ENCODE measurements around the gene GTF3C4. TPM values are rescaled to one million over a fixed set of nuclear protein-coding genes. Genes with fewer than 3 reads are reported as not detected.
A peak's percentile ranks its signal among the peaks of the same experiment; 100 is the strongest.
"Not testable (repeated sequence)": the region's sequence is repeated elsewhere in the genome, so short reads cannot be mapped to it uniquely, and the experiment has no call there.

Gene GTF3C4
- total RNA-seq, 2 experiments from 2014 or later: 12.7 to 13.5 TPM

DNA sequence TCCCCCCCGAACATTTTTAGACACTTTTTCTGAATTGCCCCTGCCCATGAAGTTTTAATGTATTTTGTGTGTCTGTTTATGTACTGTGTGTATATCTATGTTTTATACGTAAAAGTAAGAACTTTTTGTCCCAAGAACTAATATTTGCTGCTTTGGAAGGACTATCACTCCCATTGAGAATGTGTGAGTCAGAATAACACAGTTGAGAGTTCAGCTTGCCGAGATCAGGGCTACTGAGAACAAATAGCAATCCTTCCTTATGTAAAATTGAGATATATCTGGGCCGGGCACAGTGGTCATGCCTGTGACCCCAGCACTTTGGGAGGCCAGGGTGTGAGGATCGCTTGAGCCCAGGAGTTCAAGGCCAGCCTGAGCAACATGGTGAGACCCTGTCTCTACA is 11.3 kb downstream of the GTF3C4 start:
- POLR2A ChIA-PET: no interaction called here
- no peaks in the 10 kb centered on the region for H3K27me3 Mint-ChIP-seq
- peaks cover 63% of the 10 kb centered on the region for H3K36me3 Mint-ChIP-seq (ENCODE audit: low read depth)
- H3K27ac Mint-ChIP-seq: no peak overlapping the region
- DNase-seq: no peak
- H3K4me3 Mint-ChIP-seq: no peak overlapping the region
- peaks cover 49% of the 10 kb centered on the region for H3K4me1 Mint-ChIP-seq
- CTCF ChIA-PET: interaction anchor here (0.6 to 2.7 kb wide), 2 partner anchors 11 to 241 kb away, joined by 5 to 12 read pairs; partner anchors contain the start of genes DDX31 and GTF3C4
- H3K9me3 Mint-ChIP-seq: no peaks in the 10 kb centered on the region

DNA sequence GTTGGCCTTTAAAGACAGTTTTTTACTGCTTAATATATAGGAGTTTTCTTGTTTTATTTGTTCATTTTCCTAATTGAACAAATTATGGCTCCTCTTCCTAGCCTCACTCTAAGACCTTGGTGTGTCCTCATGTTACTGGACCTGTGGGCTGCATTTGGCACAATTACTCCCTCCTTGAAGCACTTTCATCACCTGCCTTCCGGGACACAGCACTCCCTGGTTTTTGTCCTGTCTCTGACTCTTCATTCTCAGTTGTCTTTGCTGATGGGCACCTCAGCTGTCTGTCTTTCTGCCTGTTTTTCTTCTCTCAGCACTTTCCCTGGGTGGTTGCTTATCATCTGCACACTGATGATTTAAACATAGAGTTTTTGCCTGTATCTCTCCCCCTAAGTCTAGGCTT is 13.6 kb downstream of the GTF3C4 start:
- H3K27me3 Mint-ChIP-seq: no peaks in the 10 kb centered on the region
- no peaks in the 10 kb centered on the region for H3K9me3 Mint-ChIP-seq
- ChIA-PET POLR2A (no interaction called here), CTCF (no interaction called here)
- no peak overlapping the region for H3K4me3 Mint-ChIP-seq
- H3K4me1 Mint-ChIP-seq: peaks cover 39% of the 10 kb centered on the region
- peaks cover 59% of the 10 kb centered on the region for H3K36me3 Mint-ChIP-seq (ENCODE audit: low read depth)
- DNase-seq: no peak
- no peak overlapping the region for H3K27ac Mint-ChIP-seq

DNA sequence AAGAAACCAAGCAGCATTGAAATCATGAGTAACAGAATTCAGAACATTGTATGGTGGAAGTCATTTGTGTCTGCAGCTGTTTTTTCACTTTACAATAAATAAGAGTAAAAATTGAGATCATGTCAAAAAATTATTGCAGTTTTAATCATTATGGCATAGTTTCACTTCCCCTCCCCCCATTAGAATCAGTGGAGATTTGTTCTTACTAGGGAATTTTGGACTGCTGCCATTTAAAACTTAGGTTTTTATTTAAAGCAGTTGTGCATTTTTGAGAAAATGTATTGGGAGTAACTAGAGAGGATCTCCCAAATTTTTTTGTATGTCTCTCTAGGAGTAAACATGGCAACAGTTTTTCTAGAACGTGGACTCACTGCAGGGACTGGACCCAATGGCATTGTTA is 20.4 kb downstream of the GTF3C4 start:
- CTCF ChIA-PET: no interaction called here
- Mint-ChIP-seq H3K27me3 (no peaks in the 10 kb centered on the region), H3K4me1 (peaks cover 6% of the 10 kb centered on the region), H3K27ac (no peak overlapping the region), H3K4me3 (no peak overlapping the region), H3K36me3 (ENCODE audit: low read depth) (peaks cover 67% of the 10 kb centered on the region), H3K9me3 (peaks cover 20% of the 10 kb centered on the region)
- no peak for DNase-seq
- POLR2A ChIA-PET: no interaction called here

DNA sequence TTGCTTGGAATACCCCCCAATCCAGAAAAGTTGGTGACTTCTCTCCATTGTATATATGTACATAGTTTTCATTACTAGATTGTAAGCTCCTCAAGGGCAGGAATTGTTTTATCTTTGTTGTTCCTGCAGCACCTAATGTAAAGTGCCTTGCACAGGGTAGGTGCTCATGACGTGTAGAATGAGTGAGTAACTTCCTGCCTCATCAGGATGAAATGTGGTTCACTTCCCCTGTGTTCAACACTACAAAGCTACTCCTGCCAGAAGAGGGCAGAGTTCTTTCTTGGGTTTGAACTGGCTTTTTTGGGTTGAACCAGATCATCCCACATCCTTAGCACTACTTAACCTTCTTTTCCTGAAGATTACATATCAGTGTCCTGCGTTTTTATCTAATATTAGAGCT is 23.9 kb downstream of the GTF3C4 start:
- Mint-ChIP-seq H3K36me3 (ENCODE audit: low read depth) (peaks cover 52% of the 10 kb centered on the region), H3K4me3 (no peak overlapping the region), H3K9me3 (peaks cover 50% of the 10 kb centered on the region), H3K27ac (no peak overlapping the region), H3K27me3 (peaks cover 4% of the 10 kb centered on the region), H3K4me1 (peaks cover 4% of the 10 kb centered on the region)
- CTCF ChIA-PET: interaction anchor here (0.6 to 0.9 kb wide), 2 partner anchors 14 to 15 kb away, joined by 3 read pairs; no protein-coding TSS in a partner anchor
- DNase-seq: peak; percentile 18
- POLR2A ChIA-PET: no interaction called here

DNA sequence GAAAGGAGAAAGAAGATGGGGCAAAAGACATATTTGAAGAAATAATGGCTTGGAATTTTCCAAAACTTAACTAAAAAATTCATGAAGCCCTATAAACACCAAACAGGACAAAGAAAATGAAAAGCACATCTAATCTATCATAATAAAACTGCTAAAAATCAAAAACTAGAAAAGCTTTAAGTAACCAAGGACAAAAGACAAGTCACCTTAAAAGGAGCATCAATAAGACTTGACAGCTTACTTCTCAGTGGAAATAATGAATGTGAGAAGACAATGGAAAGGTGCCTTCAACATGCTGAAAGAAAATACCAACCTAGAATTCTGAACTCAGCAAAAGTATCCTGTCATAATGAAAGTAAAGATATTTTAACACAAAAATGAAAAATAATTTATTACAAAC is 27.0 kb downstream of the GTF3C4 start:
- peaks cover 4% of the 10 kb centered on the region for H3K4me1 Mint-ChIP-seq
- ChIA-PET POLR2A (no interaction called here), CTCF (no interaction called here)
- no peak overlapping the region for H3K4me3 Mint-ChIP-seq
- H3K9me3 Mint-ChIP-seq: peaks cover 48% of the 10 kb centered on the region
- no peak for DNase-seq
- peaks cover 25% of the 10 kb centered on the region for H3K36me3 Mint-ChIP-seq (ENCODE audit: low read depth)
- peaks cover 5% of the 10 kb centered on the region for H3K27me3 Mint-ChIP-seq
- H3K27ac Mint-ChIP-seq: no peak overlapping the region

DNA sequence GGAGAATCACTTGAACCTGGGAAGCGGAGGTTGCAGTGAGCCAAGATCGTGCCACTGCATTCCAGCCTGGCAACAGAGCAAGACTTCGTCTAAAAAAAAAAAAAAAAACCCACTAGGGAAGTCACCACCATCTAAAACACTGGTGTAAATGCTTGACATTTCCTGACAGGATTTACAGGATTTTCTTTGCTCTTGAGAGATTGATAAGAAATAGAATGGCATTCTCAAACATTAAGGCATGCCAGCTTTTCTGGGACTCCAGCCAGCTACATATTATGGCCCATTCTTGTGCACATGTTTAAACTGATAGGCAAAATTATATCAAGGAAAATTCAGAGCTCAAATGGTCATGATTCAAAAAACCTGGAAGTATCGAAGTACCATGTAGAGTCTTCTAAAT is 28.7 kb downstream of the GTF3C4 start:
- ChIA-PET POLR2A (no interaction called here), CTCF (interaction anchor here (2.1 kb wide), 1 partner anchor 12 kb away, joined by 7 read pairs; no protein-coding TSS in a partner anchor)
- no peak overlapping the region for H3K27ac Mint-ChIP-seq
- H3K36me3 Mint-ChIP-seq (ENCODE audit: low read depth): peaks cover 15% of the 10 kb centered on the region
- peaks cover 4% of the 10 kb centered on the region for H3K4me1 Mint-ChIP-seq
- H3K4me3 Mint-ChIP-seq: no peak overlapping the region
- peaks cover 43% of the 10 kb centered on the region for H3K9me3 Mint-ChIP-seq
- peaks cover 12% of the 10 kb centered on the region for H3K27me3 Mint-ChIP-seq
- no peak for DNase-seq

DNA sequence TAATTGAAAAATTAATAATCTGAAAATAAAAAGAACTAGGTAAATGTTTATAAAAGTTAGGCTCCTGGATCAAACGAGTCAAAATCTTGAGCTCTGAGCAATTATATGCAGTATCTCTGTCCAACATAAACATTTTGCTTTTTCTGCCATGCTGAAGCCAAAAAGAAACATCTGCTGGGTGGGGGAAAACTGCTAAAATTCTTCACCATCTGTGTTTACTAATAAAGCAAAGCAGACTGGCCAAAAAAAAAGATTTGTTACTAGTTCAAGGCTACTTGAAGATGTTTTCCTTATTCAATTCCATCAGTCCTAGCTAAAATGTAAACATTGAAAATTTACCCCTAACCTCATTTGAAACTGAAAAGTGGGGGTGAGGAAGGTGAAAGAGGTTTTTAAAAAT is 29.7 kb downstream of the GTF3C4 start:
- no peaks in the 10 kb centered on the region for H3K4me1 Mint-ChIP-seq
- H3K27ac Mint-ChIP-seq: no peak overlapping the region
- no peak overlapping the region for H3K4me3 Mint-ChIP-seq
- POLR2A ChIA-PET: no interaction called here
- CTCF ChIA-PET: interaction anchor here (0.6 to 2.1 kb wide), 2 partner anchors 11 to 458 kb away, joined by 3 to 7 read pairs; no protein-coding TSS in a partner anchor
- H3K9me3 Mint-ChIP-seq: peaks cover 34% of the 10 kb centered on the region
- peaks cover 16% of the 10 kb centered on the region for H3K27me3 Mint-ChIP-seq
- no peak for DNase-seq
- H3K36me3 Mint-ChIP-seq (ENCODE audit: low read depth): peaks cover 9% of the 10 kb centered on the region

DNA sequence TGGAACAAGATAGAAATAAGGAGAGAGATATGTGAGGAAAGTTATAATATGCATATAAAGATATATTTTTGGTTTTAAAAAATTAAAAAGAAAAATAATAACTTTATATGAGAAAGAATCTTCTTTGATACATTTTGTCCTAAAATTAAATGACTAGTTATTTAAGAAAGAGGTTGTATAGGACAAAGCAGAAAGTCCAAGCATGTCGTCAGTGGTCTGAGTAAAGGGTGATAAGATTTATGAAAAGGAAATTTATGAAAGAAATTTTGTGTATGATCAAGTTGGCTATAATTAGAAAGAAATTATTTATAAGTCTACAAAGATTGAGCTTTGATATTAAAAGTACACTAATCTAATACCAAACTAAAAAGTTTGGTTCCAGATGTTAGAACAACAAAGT is 32.0 kb downstream of the GTF3C4 start:
- Mint-ChIP-seq H3K9me3 (peaks cover 15% of the 10 kb centered on the region), H3K36me3 (ENCODE audit: low read depth) (no peaks in the 10 kb centered on the region), H3K27ac (no peak overlapping the region), H3K27me3 (peaks cover 16% of the 10 kb centered on the region), H3K4me1 (no peaks in the 10 kb centered on the region), H3K4me3 (no peak overlapping the region)
- CTCF ChIA-PET: no interaction called here
- DNase-seq: no peak
- POLR2A ChIA-PET: no interaction called here

DNA sequence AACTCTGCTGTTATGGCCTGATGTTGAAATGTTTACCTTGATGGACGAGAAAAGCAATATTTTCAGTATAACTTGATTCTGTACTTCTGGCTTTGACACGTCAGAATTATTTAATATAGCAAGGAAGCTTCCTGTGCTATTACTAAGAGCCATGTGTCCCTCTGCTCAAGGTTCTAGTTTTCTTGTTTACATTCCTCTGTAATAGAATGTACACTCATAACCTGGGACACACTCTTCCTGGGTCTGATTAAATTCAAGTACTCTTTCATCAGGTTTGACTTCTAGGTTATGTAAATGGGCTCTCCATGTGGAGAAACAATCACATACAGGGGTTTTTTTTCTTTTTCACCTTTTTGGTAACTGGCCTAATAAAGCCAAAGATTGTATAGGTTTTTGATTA is 33.1 kb downstream of the GTF3C4 start:
- Mint-ChIP-seq H3K27ac (no peak overlapping the region), H3K4me1 (no peaks in the 10 kb centered on the region), H3K36me3 (ENCODE audit: low read depth) (no peaks in the 10 kb centered on the region), H3K4me3 (no peak overlapping the region), H3K9me3 (peaks cover 6% of the 10 kb centered on the region), H3K27me3 (peaks cover 16% of the 10 kb centered on the region)
- ChIA-PET POLR2A (no interaction called here), CTCF (no interaction called here)
- DNase-seq: no peak

DNA sequence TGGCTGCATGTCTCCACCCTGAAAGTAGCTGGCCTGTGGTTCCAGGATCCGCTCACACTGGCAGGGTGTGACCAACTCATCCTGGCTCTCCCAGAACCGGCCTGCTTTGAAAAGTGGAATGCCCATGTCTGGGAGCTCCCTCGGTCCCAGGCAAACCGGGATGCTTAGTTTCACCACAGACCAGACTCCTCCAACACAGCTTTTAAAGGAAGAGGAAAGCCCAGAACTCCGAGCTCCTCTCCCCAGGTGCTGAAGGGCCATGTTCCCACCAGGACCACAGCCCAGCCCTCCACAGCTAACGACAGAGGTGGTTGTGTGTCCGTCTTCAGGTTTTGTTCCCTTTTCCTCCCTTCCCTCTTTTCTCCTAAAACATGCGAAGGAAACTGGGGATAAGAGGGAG is 38.0 kb downstream of the GTF3C4 start:
- DNase-seq: no peak
- Mint-ChIP-seq H3K4me1 (no peaks in the 10 kb centered on the region), H3K4me3 (no peak overlapping the region), H3K36me3 (ENCODE audit: low read depth) (no peaks in the 10 kb centered on the region), H3K27ac (no peak overlapping the region), H3K27me3 (peaks cover 18% of the 10 kb centered on the region), H3K9me3 (no peaks in the 10 kb centered on the region)
- ChIA-PET POLR2A (no interaction called here), CTCF (interaction anchor here (0.6 kb wide), 1 partner anchor 14 kb away, joined by 3 read pairs; no protein-coding TSS in a partner anchor)

DNA sequence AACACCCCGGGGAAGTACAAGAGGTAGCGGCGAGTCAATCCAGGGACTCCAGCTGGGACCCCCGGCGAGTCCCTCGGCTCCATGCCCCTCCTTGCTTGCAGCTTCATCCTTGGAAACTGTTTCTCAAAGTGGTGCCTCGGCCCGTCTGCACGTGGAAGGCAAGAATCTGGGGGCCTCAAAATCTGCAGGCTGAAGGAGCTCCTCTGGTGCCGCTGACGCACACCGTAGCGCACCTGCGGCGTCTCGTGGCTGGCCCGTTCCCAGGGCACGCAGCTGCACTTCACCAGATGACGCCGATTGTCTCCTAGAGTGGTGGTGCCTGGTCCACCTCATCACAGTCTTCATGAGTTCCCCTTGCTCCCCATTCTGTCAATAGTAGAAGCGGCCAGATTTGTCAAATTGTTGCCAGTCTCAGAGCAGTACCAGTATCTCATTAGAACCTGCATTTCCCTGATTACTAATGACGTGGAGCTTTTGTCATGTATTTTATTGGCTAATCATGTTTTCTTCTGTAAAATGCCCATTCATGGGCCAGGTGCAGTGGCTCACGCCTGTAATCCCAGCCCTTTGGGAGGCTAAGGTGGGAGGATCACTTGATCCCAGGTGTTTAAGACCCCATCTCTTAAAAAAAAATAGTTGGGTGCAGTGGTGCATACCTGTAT is 38.6 kb downstream of the GTF3C4 start:
- Mint-ChIP-seq H3K9me3 (no peaks in the 10 kb centered on the region), H3K36me3 (ENCODE audit: low read depth) (no peaks in the 10 kb centered on the region), H3K27me3 (peaks cover 15% of the 10 kb centered on the region), H3K4me3 (no peak overlapping the region), H3K27ac (no peak overlapping the region), H3K4me1 (no peaks in the 10 kb centered on the region)
- ChIA-PET CTCF (interaction anchor here (0.6 to 1.0 kb wide), 3 partner anchors 15 to 189 kb away, joined by 3 to 4 read pairs (median 3); no protein-coding TSS in a partner anchor), POLR2A (no interaction called here)
- no peak for DNase-seq

DNA sequence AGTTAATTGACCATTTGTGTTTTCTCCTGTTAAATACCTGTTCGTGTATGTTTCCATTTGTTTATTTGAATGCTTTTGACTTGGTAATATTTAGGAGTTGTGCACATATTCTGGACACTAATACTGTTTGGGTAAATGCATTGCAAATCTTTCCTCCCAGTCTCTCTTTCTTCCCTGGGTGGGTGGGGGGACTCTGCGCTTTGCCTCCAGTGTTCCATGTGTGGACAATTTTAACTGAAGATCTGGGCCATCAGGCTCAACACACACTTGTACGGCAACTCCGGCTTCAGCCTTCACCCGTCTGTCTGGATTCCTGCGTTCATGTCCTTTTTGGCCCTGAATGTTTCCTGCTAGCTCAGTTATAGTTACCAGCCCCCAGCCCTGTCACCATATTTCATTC is 40.1 kb downstream of the GTF3C4 start:
- Mint-ChIP-seq H3K4me3 (no peak overlapping the region), H3K9me3 (no peaks in the 10 kb centered on the region), H3K27me3 (peaks cover 10% of the 10 kb centered on the region), H3K36me3 (ENCODE audit: low read depth) (no peaks in the 10 kb centered on the region), H3K27ac (no peak overlapping the region), H3K4me1 (no peaks in the 10 kb centered on the region)
- DNase-seq: no peak
- CTCF ChIA-PET: interaction anchor here (1.6 kb wide), 1 partner anchor 11 kb away, joined by 7 read pairs; no protein-coding TSS in a partner anchor
- POLR2A ChIA-PET: no interaction called here

DNA sequence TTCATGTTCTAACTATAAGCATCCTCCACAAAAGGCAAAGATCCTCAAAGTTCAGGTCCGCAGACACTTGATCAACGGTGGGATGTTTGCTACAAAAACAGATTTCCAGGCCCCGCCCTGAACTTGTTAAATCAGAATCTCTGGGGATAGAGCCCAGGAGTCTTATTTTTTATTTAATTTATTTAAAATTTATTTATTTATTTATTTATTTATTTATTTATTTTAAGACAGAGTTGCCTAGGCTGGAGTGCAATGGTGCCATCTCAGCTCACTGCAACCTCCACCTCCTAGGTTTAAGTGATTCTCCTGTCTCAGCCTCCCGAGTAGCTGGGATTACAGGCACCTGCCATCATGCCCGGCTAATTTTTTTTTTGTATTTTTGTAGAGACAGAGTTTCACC is 40.9 kb downstream of the GTF3C4 start:
- H3K4me1 Mint-ChIP-seq; H3K9me3 Mint-ChIP-seq; H3K27me3 Mint-ChIP-seq; POLR2A ChIA-PET; H3K27ac Mint-ChIP-seq; DNase-seq; H3K4me3 Mint-ChIP-seq; H3K36me3 Mint-ChIP-seq (ENCODE audit: low read depth): not testable (repeated sequence)
- CTCF ChIA-PET: interaction anchor here (1.6 kb wide), 1 partner anchor 12 kb away, joined by 7 read pairs; no protein-coding TSS in a partner anchor

DNA sequence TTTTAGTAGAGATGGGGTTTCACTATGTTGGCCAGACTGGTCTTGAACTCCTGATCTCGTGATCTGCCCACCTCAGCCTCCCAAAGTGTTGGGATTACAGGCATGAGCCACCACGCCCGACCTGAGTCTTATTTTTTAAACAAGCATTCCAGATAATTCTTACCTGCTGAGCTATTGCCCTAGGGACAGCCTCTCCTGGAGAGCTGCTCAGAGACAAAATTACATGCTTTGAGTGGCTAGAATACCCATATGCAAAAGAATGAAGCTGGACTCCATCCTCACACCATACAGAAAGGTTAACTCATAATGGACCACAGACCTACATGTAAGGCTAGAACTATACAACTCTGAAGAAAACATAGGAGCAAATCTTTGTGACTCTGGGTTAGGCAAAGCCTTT is 41.6 kb downstream of the GTF3C4 start:
- H3K27ac Mint-ChIP-seq: no peak overlapping the region
- H3K9me3 Mint-ChIP-seq: no peaks in the 10 kb centered on the region
- H3K36me3 Mint-ChIP-seq (ENCODE audit: low read depth): no peaks in the 10 kb centered on the region
- no peak for DNase-seq
- ChIA-PET CTCF (interaction anchor here (1.6 kb wide), 1 partner anchor 12 kb away, joined by 7 read pairs; no protein-coding TSS in a partner anchor), POLR2A (no interaction called here)
- peaks cover 7% of the 10 kb centered on the region for H3K27me3 Mint-ChIP-seq
- no peaks in the 10 kb centered on the region for H3K4me1 Mint-ChIP-seq
- no peak overlapping the region for H3K4me3 Mint-ChIP-seq
